Stomach (tissue), 9 donors: Measurements from ENCODE around the gene TSHR. TPM values are rescaled to one million over a fixed set of nuclear protein-coding genes. Genes with fewer than 3 reads are reported as not detected.

Experiments
- DNase-seq, 2 donors: peaks; one replicate each; pipeline versions ENCODE4 v3.0.0 to v3.0.0-alpha.2; 2013 to 2019
- H3K27ac ChIP-seq, 5 donors: fragments of 200-600 bp in 4 of 5; sonication (generic) in 4 of 5; one replicate each; pipeline ENCODE4 v1.5.1; 2013 to 2019; ENCODE audit warnings: mild to moderate bottlenecking in 1 of 5, moderate library complexity in 1 of 5
- H3K27me3 ChIP-seq, 3 donors: fragments of 200-600 bp; sonication (generic); one replicate each; pipeline ENCODE4 v1.5.1; 2017 to 2019; ENCODE audit warnings: mixed run types in 1 of 3
- H3K36me3 ChIP-seq, 4 donors: fragments of 200-600 bp; sonication (generic); 1 replicate in 3 of 4; 2 replicates in 1 of 4; pipeline ENCODE4 v1.5.1; 2016 to 2019
- H3K4me1 ChIP-seq, 4 donors: fragments of 200-600 bp; sonication (generic); one replicate each; pipeline ENCODE4 v1.5.1; 2016 to 2019
- H3K4me3 ChIP-seq, 4 donors: fragments of 200-600 bp; sonication (generic) in 3 of 4; one replicate each; pipeline ENCODE4 v1.5.1; 2016 to 2019; ENCODE audit warnings: mild to moderate bottlenecking in 1 of 4
- H3K9me3 ChIP-seq, 4 donors: fragments of 200-600 bp; sonication (generic); one replicate each; pipeline ENCODE4 v1.5.1; 2016 to 2019
- EP300 ChIP-seq: sonication (generic); formaldehyde crosslinking; IDR thresholded peaks from one replicate; pipeline ENCODE4 v1.6.1; 2017; ENCODE audit warnings: antibody characterized with exemption
- POLR2A ChIP-seq, 4 donors: fragments of 450-650 bp; IDR thresholded peaks; one replicate each; pipeline ENCODE4 v1.6.1; 2016; ENCODE audit warnings: antibody characterized with exemption in 4 of 4, control low read depth in 2 of 4, mild to moderate bottlenecking in 1 of 4, moderate library complexity in 1 of 4
- POLR2AphosphoS5 ChIP-seq, 3 donors: sonication (generic); formaldehyde crosslinking; IDR thresholded peaks; one replicate each; pipeline ENCODE4 v1.6.1; 2016; ENCODE audit warnings: antibody characterized with exemption in 3 of 3
- WGBS, 5 donors: extraction: QIAGEN DNeasy Blood & Tissue Kit in 3 of 5; methylation state at CpG; one replicate each; pipeline versions ENCODE4 v1.1.5 to v1.1.7; 2013 to 2018; 5-methylcytosine and 5-hydroxymethylcytosine counted together
- intact Hi-C: fragments of 100-400 bp; cut with DNase I; formaldehyde crosslinking; loops from one replicate; pipeline ENCODE4 v1.15.1; 2023; ENCODE audit warnings: low total_unique reads
- polyA plus RNA-seq, 3 donors: library from polyadenylated mRNA; stranded (reverse); fragments of 200-250 nt; gene quantifications; one replicate each; pipeline ENCODE4 v1.2.3, GENCODE V29; 2013
- total RNA-seq, 5 donors: library from RNA; depleted of rRNA; stranded (reverse); fragments of >200 nt; gene quantifications; one replicate each; pipeline versions ENCODE4 v1.1.0 to v1.2.3, GENCODE V29; 2014 to 2016
- TF ChIP-seq, protein P1 (sequence below), 7 experiments: fragments of 450-650 bp in 4 of 7; fragments of 200-600 bp in 3 of 7; sonication (generic) in 3 of 7; IDR thresholded peaks; one replicate each; pipeline ENCODE4 v1.5.1; 2016 to 2019; ENCODE audit warnings: antibody characterized with exemption in 7 of 7, control low read depth in 2 of 7, mild to moderate bottlenecking in 1 of 7
- donor health status: healthy with polysubstance abuse.
- donor health status: Bipolar disorder and iron deficiency.
- donor health status: healthy.

The TSHR gene
- total and polyA plus RNA-seq, 8 donors: 0.18 to 0.46 (median 0.45) TPM; not detected in 5

DNA sequence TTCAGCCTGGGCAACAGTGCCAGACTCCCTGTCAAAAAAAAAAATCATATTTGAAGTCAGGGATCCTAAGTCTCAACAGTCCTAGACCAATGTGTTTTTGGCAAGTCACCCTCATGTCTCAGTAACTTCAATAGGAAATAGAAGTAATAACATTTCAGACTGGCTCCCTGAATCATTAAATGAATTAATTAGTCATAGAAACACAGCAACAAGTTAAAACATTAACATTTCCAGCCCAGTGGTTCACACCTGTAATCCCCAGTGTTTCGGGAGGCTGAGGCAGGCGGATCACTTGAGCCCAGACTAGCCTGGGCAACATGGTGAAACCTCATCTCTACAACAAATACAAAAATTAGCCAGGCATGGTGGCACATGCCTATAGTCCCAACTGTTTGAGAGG lies 140.1 kb downstream of the TSHR start:
- TF ChIP-seq POLR2A (IDR thresholded peaks at IDR 0.05): no peak
- TF ChIP-seq POLR2AphosphoS5 (IDR thresholded peaks at IDR 0.05): no peak
- no peak for TF ChIP-seq EP300
- TF ChIP-seq, protein P1, sequence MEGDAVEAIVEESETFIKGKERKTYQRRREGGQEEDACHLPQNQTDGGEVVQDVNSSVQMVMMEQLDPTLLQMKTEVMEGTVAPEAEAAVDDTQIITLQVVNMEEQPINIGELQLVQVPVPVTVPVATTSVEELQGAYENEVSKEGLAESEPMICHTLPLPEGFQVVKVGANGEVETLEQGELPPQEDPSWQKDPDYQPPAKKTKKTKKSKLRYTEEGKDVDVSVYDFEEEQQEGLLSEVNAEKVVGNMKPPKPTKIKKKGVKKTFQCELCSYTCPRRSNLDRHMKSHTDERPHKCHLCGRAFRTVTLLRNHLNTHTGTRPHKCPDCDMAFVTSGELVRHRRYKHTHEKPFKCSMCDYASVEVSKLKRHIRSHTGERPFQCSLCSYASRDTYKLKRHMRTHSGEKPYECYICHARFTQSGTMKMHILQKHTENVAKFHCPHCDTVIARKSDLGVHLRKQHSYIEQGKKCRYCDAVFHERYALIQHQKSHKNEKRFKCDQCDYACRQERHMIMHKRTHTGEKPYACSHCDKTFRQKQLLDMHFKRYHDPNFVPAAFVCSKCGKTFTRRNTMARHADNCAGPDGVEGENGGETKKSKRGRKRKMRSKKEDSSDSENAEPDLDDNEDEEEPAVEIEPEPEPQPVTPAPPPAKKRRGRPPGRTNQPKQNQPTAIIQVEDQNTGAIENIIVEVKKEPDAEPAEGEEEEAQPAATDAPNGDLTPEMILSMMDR (IDR thresholded peaks at IDR 0.05): no peak
- intact Hi-C loops: no loop called here
- Histone ChIP-seq H3K4me3 (no peak overlapping the region), H3K36me3 (no peaks in the 10 kb centered on the region), H3K27ac (no peak overlapping the region), H3K27me3 (no peaks in the 10 kb centered on the region), H3K4me1 (no peaks in the 10 kb centered on the region), H3K9me3 (no peaks in the 10 kb centered on the region)
- DNase-seq: no peak
- WGBS, 5 donors: 90 to 99% (median 94%) methylated on average over 2 of the region's 2 CpGs

- WGBS, 5 donors: 81 to 91% (median 87%) methylated on average over 3 of the region's 3 CpGs
- no peaks in the 10 kb centered on the region for H3K27me3 ChIP-seq
- H3K4me1 ChIP-seq: no peaks in the 10 kb centered on the region
- intact Hi-C loops: no loop called here
- no peak overlapping the region for H3K27ac ChIP-seq
- H3K4me3 ChIP-seq: no peak overlapping the region
- TF ChIP-seq POLR2AphosphoS5 (IDR thresholded peaks at IDR 0.05) (no peak), EP300 (no peak), POLR2A (IDR thresholded peaks at IDR 0.05) (no peak)
- TF ChIP-seq, protein P1 (IDR thresholded peaks at IDR 0.05): no peak
- no peak for DNase-seq
- no peaks in the 10 kb centered on the region for H3K9me3 ChIP-seq
- no peaks in the 10 kb centered on the region for H3K36me3 ChIP-seq
Observed at GRCh38 chr14:81096656-81097055, 141.2 kb downstream of the TSHR start.

DNA sequence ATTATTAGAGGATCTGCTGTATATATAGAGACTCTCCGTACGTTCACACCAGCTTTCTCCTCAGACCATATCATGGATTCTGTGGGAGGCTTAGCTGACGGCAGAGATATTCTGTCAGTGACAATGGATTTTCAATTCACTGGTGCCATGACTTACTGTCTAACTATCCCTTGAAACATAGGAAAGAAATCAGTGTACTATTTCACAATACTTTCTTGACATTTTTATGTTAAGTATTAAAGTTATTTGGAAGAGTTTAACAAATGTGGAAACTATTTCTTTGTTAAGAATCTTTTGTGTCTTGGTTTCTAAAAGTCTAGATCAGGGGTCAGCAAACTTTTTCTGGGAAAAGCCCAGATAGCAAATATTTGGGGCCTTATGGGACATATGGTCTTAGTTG lies 146.8 kb downstream of the TSHR start:
- H3K4me3 ChIP-seq: no peak overlapping the region
- 91 to 99% (median 96%) methylated on average over 3 of the region's 3 CpGs for WGBS, 5 donors
- H3K4me1 ChIP-seq: no peaks in the 10 kb centered on the region
- TF ChIP-seq, protein P1 (IDR thresholded peaks at IDR 0.05): no peak
- no peak for TF ChIP-seq POLR2AphosphoS5 (IDR thresholded peaks at IDR 0.05)
- no peak for TF ChIP-seq POLR2A (IDR thresholded peaks at IDR 0.05)
- no peak for TF ChIP-seq EP300
- intact Hi-C loops: no loop called here
- no peaks in the 10 kb centered on the region for H3K27me3 ChIP-seq
- no peak overlapping the region for H3K27ac ChIP-seq
- H3K36me3 ChIP-seq: no peaks in the 10 kb centered on the region
- DNase-seq: no peak
- H3K9me3 ChIP-seq: no peaks in the 10 kb centered on the region

- WGBS, 5 donors: 82 to 91% (median 87%) methylated on average over 5 of the region's 5 CpGs
- TF ChIP-seq EP300 (no peak), POLR2A (IDR thresholded peaks at IDR 0.05) (no peak), POLR2AphosphoS5 (IDR thresholded peaks at IDR 0.05) (no peak)
- TF ChIP-seq, protein P1 (IDR thresholded peaks at IDR 0.05): no peak
- no peaks in the 10 kb centered on the region for H3K4me1 ChIP-seq
- H3K4me3 ChIP-seq: no peak overlapping the region
- H3K36me3 ChIP-seq: no peaks in the 10 kb centered on the region
- intact Hi-C loops: no loop called here
- no peaks in the 10 kb centered on the region for H3K9me3 ChIP-seq
- H3K27ac ChIP-seq: no peak overlapping the region
- no peaks in the 10 kb centered on the region for H3K27me3 ChIP-seq
- DNase-seq: no peak
Observed at GRCh38 chr14:81103443-81103842, 148.0 kb downstream of the TSHR start.
